RWPE1 (cell line): ENCODE data around the gene PCDH7.

Experiments
- CTCF ChIA-PET: fragments of 350-600 bp; sonication (Branson Sonifier 250); formaldehyde crosslinking; extraction: SDS; loops from one replicate; lab custom pipeline; 2021; lab: Yijun Ruan, JAX
- POLR2A ChIA-PET: fragments of 400-600 bp; formaldehyde crosslinking; extraction: SDS; loops from one replicate; lab custom pipeline; 2020; ENCODE audit warnings: antibody characterized with exemption; ENCODE audit not compliant: low non-redundant PET; lab: Yijun Ruan, JAX
- DNase-seq: peaks from one replicate; pipeline ENCODE4 v3.0.0; 2012; ENCODE audit warnings: low spot score
- H3K27ac ChIP-seq: fragments of 450-650 bp; 2 replicates; pipeline ENCODE4 v1.5.1; 2017
- TF ChIP-seq, protein P1 (sequence below): fragments of 450-650 bp; conservative IDR thresholded peaks from 2 replicates; pipeline ENCODE4 v1.5.1; 2017; ENCODE audit warnings: low read depth, mild to moderate bottlenecking

PCDH7 gene

DNA sequence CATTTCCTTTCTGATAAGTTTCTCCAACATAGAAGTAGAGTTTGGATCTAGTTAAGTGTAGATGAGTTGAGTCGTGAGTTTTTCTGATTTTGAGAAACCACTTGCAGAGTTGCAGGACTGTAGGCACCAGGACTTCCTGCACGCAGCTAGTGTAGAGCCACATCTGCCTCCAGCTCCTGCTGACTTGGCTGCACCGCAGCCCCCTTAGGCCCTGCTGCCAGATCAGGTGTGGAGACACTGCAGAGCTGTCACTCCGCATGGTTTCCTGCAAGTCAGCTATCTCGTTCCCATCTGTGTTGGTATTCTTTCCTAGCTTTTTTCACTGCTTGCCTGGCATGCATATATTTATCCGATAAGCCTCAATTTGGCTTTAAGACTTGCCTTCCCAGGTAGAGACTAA lies 48.9 kb downstream of the PCDH7 start:
- DNase-seq = no peak
- ChIA-PET CTCF (no interaction called here), POLR2A (no interaction called here)
- TF ChIP-seq, protein P1, sequence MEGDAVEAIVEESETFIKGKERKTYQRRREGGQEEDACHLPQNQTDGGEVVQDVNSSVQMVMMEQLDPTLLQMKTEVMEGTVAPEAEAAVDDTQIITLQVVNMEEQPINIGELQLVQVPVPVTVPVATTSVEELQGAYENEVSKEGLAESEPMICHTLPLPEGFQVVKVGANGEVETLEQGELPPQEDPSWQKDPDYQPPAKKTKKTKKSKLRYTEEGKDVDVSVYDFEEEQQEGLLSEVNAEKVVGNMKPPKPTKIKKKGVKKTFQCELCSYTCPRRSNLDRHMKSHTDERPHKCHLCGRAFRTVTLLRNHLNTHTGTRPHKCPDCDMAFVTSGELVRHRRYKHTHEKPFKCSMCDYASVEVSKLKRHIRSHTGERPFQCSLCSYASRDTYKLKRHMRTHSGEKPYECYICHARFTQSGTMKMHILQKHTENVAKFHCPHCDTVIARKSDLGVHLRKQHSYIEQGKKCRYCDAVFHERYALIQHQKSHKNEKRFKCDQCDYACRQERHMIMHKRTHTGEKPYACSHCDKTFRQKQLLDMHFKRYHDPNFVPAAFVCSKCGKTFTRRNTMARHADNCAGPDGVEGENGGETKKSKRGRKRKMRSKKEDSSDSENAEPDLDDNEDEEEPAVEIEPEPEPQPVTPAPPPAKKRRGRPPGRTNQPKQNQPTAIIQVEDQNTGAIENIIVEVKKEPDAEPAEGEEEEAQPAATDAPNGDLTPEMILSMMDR = no peak
- no peak overlapping the region for H3K27ac ChIP-seq

DNA sequence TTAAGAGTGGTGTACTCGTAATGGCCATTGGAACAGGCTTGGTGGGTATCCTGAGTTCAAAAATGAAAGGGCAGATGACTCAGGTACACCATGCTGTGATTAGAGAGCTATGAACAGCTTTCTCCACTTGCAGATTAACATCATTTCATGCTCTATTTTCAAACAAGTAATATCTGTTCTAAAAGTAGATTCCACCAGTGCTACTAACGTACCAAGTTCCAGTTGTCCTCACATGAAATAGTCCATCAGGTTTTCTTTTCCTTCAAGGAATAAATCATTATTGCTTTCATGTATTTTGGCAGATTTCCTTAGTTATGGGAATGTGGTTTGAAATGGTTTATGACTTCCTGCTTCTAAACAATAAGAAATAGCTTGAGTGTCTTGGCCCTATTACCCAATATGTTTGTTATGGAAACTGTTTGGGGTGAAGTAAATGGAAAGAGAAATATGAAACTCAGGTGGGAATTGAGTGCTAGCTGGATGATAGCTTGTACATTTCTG lies 49.9 kb downstream of the PCDH7 start:
- TF ChIP-seq, protein P1 = no peak
- peak; percentile 62 for DNase-seq
- ChIA-PET POLR2A (no interaction called here), CTCF (interaction anchor here (0.7 to 0.8 kb wide), 2 partner anchors 12 to 41 kb away, joined by 3 read pairs; no protein-coding TSS in a partner anchor)
- H3K27ac ChIP-seq = no peak overlapping the region

GRCh38 chr4:30770812-30771211 lies 50.6 kb downstream of the PCDH7 start:
- no peak for DNase-seq
- no peak overlapping the region for H3K27ac ChIP-seq
- ChIA-PET CTCF (interaction anchor here (0.7 to 0.8 kb wide), 2 partner anchors 13 to 40 kb away, joined by 3 read pairs; no protein-coding TSS in a partner anchor), POLR2A (no interaction called here)
- TF ChIP-seq, protein P1 = no peak

GRCh38 chr4:30776451-30776850 lies 56.3 kb downstream of the PCDH7 start:
- CTCF ChIA-PET = no interaction called here
- DNase-seq = no peak
- POLR2A ChIA-PET = no interaction called here
- TF ChIP-seq, protein P1 = no peak
- H3K27ac ChIP-seq = no peak overlapping the region

GRCh38 chr4:30776921-30777415 lies 56.8 kb downstream of the PCDH7 start:
- POLR2A ChIA-PET = no interaction called here
- no peak for DNase-seq
- TF ChIP-seq, protein P1 = no peak
- no peak overlapping the region for H3K27ac ChIP-seq
- CTCF ChIA-PET = no interaction called here
